ENCODE measurements around the gene PKIB.
"Not testable (repeated sequence)": the region's sequence is repeated elsewhere in the genome, so short reads cannot be mapped to it uniquely, and the experiment has no call there.

PKIB gene

DNA sequence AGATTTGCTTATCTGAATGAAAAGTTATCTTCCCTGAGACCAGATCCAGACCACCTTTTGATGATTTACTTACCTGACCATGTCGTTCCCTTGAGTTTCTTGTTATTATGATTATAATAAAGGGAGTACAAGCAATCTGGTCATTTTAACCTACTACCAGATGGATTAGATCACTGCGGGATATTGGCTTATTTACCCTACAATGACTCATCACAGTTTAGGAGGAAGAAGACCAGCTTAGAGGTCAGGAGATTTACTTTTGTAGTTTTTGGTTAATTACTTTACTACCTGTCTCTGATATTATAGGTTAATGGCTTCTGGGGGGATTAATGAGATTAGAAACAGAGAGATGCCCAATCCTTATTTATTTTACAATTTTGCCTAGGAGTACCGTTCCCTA is 10.7 kb downstream of the PKIB start:
- DNase-seq (ENCODE audit: low read depth, low spot score), result no peak

GRCh38 chr6:122621638-122622037 is 11.4 kb downstream of the PKIB start:
- no peak for DNase-seq (ENCODE audit: low read depth, low spot score)

- DNase-seq (ENCODE audit: low read depth, low spot score), result no peak
Observed at GRCh38 chr6:122622479-122622878, 12.3 kb downstream of the PKIB start.

- DNase-seq (ENCODE audit: low read depth, low spot score), result no peak
Observed at GRCh38 chr6:122623279-122623678, 13.1 kb downstream of the PKIB start.

GRCh38 chr6:122624853-122625252 is 14.6 kb downstream of the PKIB start:
- no peak for DNase-seq (ENCODE audit: low read depth, low spot score)

- no peak for DNase-seq (ENCODE audit: low read depth, low spot score)
Observed at GRCh38 chr6:122628714-122629113, 18.5 kb downstream of the PKIB start.

- DNase-seq (ENCODE audit: low read depth, low spot score), result no peak
Observed at GRCh38 chr6:122631571-122632249, 21.5 kb downstream of the PKIB start.

GRCh38 chr6:122640366-122640765 is 30.2 kb downstream of the PKIB start:
- DNase-seq (ENCODE audit: low read depth, low spot score), result no peak

GRCh38 chr6:122641819-122642218 is 31.6 kb downstream of the PKIB start:
- DNase-seq (ENCODE audit: low read depth, low spot score), result no peak

DNA sequence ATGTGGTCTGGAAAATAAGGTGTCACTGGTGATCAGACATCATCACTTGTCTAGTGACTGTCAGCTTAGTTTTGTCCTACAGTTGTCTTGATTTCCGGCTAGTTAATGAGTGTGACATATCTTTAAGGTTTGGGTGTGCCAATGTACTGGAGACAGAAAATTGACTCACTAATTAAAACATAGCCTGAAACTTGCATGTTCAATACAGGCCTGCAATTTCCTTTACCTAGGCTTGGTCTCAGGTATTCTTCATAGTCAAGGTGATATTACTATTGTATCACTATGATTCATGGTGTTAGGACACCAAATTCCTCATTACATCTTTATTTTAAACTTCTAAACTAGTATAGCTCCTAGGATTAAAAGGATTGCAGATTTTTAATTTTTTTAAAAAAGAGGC is 32.4 kb downstream of the PKIB start:
- DNase-seq (ENCODE audit: low read depth, low spot score), result not testable (repeated sequence)

DNA sequence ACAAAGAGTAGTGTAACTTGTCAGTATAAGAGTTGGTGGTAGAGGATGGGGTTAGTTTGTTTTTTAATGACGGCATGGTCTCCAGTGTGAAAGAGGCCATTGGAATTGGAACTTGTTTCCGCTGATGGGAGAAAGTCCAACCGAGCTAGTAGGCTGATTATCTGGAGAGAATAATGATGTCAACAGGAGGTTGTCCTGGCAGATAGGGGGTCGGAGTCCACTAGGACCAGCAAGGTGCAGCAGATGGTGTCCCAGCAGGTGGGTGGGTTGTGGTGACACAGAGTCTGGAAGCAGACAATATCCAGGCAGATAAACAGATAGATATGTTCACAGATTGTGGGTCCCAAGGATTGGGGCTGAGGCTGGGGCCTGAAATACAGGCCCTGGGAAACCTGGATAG is 35.1 kb downstream of the PKIB start:
- no peak for DNase-seq (ENCODE audit: low read depth, low spot score)

- DNase-seq (ENCODE audit: low read depth, low spot score), result no peak
Observed at GRCh38 chr6:122647765-122648164, 37.6 kb downstream of the PKIB start.

DNA sequence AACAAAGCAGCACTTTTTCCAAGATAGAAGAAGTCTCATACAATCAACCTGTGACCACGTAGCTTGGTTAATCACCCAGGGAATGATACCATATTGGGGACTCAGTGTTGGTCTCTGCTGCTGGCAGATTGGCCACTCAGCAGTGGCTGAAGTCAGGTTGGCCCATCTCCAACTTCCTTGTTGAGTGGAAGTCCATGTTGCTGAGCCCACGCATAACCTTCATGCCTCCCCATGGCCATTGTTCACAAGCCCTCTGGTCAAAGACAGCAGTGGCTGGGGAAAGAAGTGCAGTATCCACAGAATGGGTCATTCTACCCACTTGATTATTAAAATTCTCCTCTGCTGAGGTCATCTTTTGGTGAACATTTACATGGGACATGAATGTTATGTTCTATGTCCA is 38.5 kb downstream of the PKIB start:
- DNase-seq (ENCODE audit: low read depth, low spot score), result no peak

- DNase-seq (ENCODE audit: low read depth, low spot score), result no peak
Observed at GRCh38 chr6:122649701-122650100, 39.5 kb downstream of the PKIB start.

- no peak for DNase-seq (ENCODE audit: low read depth, low spot score)
Observed at GRCh38 chr6:122650403-122650802, 40.2 kb downstream of the PKIB start.

- DNase-seq (ENCODE audit: low read depth, low spot score), result no peak
Observed at GRCh38 chr6:122651031-122651430, 40.8 kb downstream of the PKIB start.

GRCh38 chr6:122651604-122652003 is 41.4 kb downstream of the PKIB start:
- no peak for DNase-seq (ENCODE audit: low read depth, low spot score)

DNA sequence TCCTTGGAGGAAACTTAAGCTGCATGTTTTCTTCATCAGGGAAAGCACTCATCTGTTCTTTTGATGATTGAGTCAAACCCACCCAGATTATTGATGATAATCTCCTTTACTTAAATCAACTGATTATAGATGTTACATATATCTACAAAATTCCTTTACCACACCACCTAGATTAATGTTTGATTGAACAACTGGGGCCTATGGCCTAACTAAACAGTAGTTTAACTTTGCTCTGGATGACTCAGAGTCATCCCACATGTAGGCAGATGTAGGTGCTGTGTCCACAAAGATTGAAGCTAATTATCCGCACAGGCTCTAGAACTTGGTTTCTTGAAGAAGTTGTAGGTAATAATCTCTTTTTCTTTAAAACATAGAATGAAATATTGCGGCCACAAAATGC is 42.2 kb downstream of the PKIB start:
- DNase-seq (ENCODE audit: low read depth, low spot score), result no peak

DNA sequence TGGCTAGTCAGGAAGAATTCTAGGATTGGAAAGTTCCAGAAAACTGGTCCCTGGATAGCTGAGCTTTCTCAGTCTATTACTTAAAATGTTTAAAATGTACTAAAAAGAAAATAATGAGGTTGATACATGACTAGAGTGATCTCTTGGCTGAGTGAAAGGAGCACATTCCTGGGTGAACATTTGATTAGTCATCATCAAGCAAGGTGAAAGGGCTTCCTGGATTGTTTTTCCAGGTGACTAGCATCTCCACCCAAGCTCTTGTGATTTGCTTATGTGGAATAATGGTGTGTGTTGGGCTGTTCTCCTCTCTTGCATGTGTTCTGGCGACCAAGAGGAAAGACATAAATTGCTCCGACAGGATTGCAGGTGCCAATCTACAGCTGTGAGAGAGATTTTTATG is 42.9 kb downstream of the PKIB start:
- no peak for DNase-seq (ENCODE audit: low read depth, low spot score)

DNA sequence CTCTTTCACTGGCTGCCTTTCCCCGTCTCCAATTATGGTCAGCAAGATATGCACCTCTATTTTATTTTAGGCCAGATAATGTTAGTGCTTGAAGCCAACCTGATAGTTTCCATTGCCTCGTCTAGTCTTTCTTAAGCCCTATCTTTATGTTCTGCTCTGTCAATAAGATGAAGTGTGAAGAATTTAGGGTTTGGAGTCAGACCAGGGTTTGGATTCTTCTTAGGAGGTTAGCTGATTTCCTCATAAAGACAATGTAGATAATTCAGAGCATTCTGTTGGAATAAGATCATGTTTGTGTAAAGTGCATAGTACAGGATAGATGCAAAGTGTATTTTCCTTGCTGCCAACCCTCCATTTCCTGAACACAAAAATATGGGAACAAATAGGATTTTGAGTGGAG is 43.8 kb downstream of the PKIB start:
- DNase-seq (ENCODE audit: low read depth, low spot score), result no peak

DNA sequence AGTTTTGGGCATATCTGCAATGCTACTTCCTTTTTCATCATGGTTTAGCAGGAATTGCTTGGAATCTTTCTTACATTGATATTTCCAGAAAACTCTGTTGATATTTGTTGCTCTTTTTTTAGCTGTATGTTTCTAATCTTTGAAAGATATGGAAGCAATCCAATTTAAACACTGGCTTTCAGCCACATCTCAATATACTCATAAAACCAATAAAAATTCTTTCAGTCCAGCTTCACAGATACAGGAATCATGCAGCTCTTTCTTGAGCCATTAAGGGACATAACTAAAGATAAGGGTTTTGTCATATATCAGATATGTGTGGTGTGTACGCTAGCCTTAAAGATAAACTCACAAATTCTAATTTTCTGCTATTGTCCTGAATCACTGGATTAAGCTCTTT is 47.4 kb downstream of the PKIB start:
- DNase-seq (ENCODE audit: low read depth, low spot score), result no peak

- DNase-seq (ENCODE audit: low read depth, low spot score), result no peak
Observed at GRCh38 chr6:122660296-122660695, 50.1 kb downstream of the PKIB start.

GRCh38 chr6:122663981-122664380 is 53.8 kb downstream of the PKIB start:
- no peak for DNase-seq (ENCODE audit: low read depth, low spot score)

DNA sequence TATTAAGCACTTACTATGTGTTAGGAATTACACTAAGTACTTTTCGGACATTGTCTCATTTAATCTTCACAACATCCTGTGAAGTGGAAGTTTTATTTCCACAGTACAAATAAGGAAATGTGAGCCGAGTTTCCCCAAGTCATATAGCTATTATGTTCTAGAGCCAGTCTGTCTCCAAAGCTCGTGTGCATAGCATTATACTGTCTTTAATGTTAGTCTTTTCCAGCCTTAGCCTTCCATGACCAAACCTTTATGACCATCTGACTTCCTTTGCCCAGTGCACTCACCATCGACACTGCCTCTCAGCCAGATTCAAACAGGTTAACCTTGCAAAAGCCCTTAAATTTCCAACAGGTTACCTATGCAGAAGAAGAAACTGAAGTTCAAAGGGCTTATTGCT is 55.7 kb downstream of the PKIB start:
- no peak for DNase-seq (ENCODE audit: low read depth, low spot score)

All from activated naive CD8-positive, alpha-beta T cell treated with anti-CD3 and anti-CD28 coated beads, Interleukin-2, amount 50 U/mL, for 16 hours (primary cell).